Stimulated activated CD8-positive, alpha-beta memory T cell treated with anti-CD3 and anti-CD28 coated beads, Interleukin-2, amount 100 ng/mL, for 48 hours (primary cell): ENCODE measurements around the gene PRICKLE4.
"Not testable (repeated sequence)": the region's sequence is repeated elsewhere in the genome, so short reads cannot be mapped to it uniquely, and the experiment has no call there.

ENCODE experiments used
- DNase-seq, 2 donors: peaks; one replicate each; pipeline ENCODE4 v3.0.0-alpha.2; 2020; ENCODE audit warnings: low read depth in 2 of 2

The PRICKLE4 gene

DNA sequence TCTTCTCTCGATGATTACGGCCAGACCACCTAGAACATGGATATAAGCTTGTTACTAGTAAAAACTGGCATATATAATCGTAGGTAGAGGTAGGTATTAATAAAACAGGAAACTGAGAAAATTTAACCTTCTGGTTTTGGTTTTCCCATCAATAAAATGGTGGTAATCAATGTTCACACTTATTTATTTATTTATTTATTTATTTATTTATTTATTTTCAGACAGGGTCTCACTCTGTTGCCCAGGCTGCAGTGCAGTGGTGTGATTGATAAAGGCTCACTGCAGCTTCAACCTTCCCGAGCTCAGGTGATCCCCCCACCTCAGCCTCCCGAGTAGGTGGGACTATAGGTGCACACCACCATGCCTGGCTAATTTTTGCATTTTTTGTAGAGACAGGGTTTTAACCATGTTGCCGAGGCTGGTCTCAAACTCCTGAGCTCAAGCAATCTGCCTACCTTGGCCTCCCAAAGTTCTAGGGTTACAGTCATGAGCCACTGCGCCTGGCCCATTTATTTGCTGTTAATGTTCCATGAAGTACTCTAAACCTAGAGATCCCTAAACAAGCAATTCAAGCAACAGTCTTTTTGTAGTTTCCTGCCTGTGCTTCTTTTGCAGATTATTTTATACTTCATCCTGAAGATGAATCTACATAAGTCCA lies 18.4 kb downstream of the PRICKLE4 start:
- DNase-seq: no peak

DNA sequence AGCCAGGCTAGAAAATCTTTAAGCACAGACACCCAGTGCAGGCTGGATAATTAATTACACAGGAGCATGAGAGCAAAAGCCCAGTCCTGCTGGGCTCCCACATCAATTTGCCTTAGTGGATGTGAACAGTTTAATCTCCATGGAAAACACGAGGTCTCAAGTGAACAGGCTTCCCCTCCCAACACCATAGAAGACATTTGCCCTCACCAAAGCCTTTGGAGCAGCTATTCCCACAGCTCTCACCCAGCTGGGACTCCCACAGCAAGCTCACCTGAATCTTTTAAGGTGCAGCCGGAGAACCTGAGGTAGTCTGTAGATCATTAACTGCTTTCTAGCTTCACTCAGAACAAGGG lies 19.0 kb downstream of the PRICKLE4 start:
- no peak for DNase-seq

DNA sequence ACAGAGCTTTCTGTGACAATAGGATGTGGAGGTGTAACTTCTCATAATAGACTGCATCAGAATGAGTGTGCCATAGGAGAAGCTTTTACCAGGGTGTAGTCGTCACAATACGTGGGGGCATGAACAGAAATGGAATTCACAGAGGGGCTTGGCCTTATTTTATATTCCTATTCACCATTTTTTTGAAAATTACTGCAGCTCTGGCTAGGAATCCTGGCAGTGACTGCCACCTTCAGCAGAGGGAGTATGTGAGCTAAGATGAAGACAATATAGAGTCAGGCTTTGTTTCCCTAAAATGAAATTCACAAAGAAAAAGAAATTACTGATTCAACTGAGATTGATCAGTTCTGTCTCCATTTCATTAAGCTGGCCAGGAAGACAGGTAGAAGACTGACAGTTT lies 20.8 kb downstream of the PRICKLE4 start:
- no peak for DNase-seq

DNA sequence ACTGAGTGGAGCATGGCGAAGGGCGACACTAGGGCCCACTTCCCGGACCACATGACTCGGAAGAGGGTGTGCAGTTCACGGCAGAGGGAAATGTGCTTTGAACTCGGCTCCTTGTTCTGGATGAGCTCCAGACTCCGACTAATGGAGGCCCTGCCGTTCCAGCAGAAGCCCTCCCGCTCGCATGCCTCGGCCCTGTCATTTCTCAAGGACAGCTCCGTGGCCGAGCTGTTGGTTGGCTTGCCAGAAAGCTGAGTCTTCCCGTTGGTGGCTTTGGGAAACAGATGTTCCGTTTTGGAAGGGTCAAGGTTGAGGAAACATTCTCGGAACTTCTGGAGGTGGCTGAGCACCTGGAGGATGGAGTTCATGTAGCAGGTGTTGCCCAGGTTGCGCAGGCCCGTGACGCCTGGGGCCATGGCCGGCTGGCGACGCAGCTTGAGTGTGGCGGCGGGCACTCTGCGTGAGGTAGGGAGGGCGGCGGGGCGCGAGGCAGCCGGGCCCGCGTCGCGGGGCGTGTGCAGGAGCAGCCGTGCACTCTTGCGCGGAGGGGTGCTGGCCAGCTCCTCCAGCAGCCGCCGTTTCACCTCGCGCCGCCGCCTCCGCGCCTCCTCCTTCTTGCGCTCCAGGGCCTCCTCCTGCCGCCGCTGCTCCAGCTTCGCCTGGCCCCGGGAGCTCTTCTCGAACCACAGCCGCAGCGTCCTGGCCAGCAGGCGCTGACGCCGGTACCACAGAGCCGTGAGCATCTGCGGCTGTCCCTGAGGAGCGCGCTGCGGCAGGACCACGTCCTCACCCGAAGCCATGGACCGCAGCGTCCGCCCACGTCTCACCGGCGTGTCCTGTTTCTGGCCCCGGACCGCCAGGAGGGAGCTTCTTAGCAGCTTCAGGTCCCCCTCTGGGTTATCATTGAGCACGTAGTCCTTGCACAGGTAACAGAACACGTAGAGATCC lies 25.5 kb downstream of the PRICKLE4 start:
- no peak for DNase-seq

DNA sequence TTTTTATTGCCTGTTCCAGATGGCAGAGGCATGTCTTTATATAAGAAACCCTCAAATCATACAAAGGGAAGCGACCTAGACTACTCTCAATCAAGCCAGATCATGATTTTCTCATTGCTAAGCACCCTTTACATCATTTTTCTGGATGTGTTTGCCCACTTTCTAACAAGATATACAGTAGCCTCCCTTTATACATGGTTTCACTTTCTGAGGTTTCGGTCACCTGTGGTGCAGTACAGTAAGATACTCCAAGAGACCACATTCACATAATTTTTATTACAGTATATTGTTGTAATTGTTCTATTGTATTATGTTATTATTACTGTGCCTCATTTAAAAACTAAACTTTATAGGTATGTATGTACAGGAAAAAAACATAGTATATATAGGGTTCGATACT lies 30.5 kb downstream of the PRICKLE4 start:
- no peak for DNase-seq

DNA sequence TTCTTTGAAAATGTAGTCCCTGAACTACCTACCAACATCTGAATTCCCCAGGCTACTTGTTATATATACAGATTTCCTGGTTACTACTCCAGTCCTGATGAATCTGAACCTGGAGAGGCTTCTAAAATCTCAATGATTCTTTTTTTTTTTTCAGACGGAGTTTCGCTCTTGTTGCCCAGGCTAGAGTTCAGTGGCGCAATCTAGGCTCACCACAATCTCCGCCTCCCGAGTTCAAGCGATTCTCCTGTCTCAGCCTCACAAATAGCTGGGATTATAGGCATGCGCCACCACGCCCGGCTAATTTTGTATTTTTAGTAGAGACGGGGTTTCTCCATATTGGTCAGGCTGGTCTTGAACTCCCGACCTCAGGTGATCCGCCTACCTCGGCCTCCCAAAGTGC lies 31.4 kb downstream of the PRICKLE4 start:
- DNase-seq: not testable (repeated sequence)

DNA sequence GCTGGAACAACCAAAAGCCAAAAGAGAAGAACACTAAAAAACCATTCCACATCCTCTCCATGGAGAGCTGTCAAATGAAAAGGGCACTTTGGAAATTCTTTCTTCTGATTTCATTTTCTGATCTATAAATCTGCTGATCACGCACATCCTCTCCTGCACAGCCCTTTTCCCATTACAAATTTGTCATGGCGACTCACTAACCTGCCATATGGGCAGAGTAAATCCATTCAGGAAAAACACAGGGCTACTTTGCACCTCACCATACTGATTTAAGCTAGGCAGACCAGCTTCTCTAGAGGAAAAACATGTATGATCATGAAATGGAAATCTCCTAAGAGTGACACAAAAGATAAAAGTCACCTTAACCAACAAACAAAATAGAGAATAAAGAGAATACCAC lies 32.9 kb downstream of the PRICKLE4 start:
- no peak for DNase-seq

DNA sequence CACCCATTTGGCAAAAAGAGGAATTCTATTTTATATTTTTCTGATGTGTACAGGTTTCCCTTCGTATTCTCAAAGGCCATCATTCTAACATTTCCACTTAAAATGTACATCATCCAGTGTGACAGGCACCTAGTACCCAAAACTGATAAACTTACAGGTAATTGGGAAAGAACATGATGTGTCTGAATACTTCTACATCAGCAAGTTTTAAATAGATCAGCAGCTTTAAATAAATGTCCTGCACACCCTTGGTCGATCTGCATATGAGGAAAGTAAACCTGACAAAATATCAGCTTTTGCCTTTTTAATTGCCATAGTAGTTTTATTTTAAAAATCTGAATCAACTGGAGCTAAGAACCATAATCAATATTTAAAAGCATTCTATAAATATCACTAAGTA lies 33.4 kb downstream of the PRICKLE4 start:
- DNase-seq: no peak

DNA sequence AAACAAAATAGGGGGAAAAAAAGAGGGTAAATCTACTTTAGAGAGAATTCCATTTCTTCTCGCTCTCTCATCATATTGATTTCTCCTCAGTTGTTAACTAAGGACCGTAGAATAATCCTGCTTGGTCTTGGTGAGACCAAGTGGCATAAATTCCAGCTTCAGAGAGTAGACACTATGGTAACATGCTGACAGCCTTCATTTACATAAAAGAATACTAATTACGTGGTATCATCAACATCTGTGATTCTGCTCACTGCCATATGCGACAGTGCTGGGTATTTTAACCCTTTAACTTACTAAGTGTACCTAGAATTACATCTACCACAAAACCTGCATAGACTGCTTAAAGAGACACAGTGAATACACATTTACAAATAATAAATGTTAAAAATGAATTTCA lies 34.0 kb downstream of the PRICKLE4 start:
- DNase-seq: no peak

DNA sequence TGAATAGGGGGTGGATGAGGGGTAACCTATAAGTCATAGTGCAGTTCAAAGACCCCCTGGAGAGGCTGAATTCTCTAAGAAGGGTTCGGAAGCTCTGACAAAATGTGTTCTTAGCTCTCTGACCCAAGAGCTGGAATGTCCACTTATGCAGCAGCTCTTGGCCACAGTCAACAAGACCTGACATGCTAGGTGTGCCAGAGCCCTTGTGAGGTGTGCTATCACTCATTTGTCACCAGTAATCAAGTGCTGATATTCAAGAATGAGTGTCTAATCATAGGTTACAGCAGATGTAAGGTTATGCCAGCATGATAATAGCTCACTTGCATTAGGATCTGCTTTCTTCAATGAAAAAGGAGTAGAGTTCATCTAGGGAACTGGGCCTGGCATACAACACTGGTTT lies 35.0 kb downstream of the PRICKLE4 start:
- no peak for DNase-seq

DNA sequence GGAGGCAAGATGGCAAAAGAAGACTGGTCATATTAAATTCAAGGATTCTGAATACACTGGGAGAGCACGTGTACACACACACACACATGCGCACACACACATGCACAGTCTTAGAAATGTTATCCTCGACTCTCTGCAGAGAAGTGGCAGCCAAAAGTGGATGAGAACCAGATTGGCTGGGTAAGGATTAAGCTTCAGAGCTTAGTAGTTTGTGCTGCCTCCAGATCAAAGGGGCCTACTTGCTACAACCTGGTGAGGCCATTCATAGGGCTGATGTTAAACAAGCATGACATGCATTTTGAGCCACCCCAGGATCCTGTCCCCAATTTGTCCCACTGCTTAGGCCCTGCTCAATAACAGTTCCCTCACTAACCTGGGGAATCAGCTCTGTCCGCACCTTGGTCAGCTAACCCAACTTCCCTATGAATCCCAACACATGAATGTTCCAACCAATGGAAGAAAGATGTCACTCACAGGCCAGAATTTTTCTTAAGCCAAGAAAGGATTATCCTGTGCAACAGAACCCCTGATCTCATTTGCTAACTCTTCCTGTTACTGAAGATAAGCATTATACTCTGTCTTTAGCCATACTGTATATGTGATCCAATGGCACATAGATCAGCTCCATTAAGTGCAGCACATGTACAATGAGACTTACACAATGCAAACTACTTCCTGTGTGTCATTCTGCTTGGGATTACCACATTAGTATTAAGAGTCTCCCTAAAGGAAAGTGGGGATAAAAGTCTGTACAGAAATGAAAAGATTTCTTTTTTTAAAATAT lies 37.9 kb downstream of the PRICKLE4 start:
- no peak for DNase-seq

DNA sequence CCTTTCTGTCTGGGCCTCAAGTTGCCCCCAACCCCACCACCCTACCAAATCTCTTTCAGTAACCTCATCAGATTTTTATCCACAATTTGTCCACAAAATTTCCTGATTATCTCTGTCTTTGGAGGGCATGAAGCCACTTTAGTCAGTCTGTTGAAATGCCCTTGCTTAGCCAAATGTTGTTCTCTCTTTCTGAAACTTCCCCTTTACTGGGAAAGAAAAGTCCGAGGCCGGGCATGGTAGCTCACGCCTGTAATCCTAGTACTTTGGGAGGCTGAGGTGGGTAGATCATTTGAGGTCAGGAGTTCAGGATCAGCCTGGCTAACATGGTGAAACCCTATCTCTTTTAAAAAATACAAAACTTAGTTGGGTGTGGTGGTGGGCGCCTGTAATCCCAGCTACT lies 40.7 kb downstream of the PRICKLE4 start:
- DNase-seq: no peak

DNA sequence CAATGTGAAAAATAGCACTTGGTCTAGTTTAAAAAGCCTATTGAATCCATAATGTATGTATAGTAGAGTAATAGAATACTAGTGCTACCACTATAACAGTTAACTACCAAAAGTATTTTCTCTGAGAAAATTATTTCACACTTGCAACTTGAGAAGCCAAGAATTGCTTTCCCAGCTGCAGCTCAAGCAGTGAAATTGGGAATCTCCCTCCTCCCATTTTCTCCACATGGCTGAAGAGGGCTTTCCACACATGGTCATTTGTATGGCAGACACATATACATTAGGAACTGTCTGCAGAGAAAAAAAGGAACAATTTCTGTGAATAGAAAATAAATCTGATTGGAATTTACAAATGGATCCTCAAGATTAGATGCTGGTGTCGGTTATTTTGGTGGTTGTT lies 41.4 kb downstream of the PRICKLE4 start:
- DNase-seq: no peak

DNA sequence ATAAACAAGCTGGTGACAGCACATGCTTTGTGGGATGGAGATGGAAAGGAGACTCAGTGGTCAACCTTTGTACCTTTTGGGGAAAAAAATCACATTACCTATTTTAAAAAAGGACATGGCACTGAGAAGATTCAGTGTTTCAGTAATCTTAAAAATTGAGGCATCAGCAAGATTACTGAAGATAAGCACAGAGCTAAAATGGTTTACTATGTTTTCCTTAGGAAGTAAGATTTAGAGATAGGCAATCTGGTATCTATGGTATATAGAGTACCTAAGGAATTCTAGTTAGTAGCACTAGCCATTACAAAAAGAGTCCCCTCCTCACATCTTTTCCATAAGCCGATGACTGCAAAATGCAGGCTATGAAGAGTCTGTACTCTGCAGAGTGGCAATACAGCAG lies 42.6 kb downstream of the PRICKLE4 start:
- DNase-seq: no peak

DNA sequence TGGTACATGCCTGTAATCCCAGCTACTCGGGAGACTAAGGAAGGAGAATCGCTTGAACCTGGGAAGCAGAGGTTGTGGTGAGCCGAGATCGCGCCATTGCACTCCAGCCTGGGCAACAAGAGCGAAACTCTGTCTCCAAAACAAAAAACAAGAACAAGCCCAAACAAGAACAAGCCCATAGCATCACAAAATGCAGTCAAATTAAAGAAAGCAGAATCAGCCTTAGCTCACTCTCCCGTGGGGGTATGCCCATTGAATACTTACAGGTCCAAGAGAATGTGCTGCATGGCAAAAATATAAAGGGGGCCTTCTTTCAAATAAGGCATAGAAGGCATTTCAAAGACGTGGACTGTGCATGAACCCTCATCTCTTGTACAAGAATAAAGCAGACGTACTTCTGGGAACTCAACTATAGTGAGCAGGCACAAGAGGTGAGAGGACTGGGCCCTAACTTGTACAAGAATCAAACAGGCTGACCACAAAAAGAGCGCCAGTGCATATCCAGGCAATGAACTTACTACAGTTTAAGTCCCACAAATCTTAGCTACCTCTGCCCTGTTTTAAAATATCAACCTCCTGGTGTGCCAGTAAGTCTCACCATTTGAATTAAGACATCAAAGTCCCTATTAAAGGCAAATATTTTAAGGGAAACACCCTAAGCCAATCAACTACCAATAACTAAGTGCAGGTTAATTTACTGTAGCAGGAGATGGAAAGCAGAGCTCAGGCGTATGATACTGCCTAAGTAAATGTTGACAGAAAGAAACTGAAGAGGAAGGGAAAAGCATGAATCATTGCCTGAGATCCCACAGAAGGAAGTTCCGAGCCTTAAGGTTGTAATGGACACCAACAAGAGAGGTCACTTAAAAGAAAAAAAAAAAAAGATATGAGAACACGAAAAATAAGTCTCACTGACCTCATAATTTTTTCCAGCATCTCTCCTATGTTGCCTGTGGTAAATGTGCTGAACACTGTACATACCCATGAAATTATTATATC lies 44.3 kb downstream of the PRICKLE4 start:
- no peak for DNase-seq

DNA sequence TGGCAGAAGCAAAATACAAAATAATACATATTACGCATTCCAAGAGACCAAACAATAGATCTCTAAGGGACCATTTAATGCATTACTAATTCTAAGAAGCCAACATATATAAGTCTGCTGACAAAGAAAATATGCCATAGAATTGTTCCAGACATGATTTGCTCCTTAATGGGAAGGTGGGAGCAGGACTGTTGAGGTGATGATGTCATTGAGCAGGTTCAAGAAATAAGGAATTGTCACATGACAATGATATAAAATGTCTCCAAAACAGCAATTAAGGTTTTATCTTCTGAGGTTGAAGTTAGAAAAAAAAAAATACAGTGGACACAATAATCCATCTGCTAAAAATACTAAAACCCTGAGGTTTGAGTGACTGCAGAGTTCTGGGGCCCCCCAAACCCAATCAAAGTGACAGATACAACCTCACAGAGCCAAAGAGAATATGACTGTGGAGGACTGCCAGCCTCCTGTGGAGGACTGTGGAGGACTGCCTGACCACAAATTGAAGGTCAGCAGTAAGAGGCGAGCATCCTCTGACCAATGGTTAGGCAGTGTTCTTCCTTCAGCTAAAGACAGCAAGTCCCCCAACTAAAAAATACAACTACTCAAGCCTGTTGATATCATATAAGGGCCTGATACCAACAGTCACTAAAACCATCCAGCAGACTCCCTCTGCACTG lies 45.9 kb downstream of the PRICKLE4 start:
- no peak for DNase-seq

DNA sequence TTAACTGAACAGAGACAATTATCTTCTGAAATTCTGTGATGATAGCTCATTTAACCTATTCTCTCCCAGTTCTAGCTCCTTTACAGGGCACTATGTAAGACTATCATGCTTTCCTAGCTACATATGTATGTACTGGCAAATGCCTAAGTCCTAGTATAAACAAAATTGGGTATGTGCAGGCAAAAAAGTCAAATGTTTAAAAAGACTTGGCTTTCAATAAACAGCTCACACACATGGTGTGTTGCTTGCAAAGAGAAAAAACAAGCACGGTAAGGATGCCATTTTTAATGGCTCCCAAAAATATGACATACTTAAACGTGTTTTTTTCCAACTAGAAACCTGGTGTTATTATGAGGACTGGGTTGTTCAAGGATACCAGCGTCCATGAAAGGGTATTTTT lies 51.7 kb downstream of the PRICKLE4 start:
- no peak for DNase-seq

DNA sequence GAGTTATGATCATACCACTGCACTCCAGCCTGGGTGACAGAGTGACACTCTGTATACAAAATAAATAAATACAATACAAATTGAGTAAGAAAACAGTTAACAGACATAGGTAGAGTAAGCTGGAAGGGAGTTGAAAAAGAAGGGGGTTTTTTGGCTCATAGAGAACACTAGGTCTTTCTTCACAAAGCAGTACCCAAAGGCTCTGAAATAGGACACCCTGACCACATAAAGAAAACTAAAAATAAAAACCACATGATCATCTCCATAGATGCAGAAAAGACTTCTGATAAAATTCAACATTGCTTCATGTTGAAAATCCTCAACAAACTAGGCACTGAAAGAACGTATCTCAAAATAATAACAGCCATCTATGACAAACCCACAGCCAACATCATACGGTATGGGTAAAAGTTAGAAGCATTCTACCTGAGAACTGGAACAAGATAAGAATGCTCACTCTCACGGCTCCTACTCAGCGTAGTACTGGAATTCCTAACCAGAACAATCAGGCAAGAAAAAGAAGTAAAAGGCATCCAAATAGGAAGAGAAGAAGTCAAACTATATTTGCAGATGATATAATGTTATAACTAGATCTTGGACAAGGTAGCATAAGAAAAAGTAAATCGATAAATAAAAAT lies 55.6 kb downstream of the PRICKLE4 start:
- DNase-seq: no peak

DNA sequence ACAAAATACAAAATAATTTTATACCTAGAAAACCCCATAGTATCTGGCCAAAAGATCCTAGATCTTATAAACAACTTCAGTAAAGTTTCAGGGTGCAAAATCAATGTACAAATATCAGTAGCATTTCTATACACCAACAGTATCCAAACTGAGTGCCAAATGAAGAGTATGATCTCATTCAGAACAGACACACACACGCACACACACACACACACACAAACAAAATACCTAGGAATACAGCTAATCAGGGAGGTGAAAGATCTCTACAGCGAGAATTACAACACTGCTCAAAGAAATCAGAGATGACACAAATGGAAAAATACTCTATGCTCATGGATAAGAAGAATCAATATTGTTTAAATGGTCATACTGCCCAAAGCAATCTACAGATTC lies 56.1 kb downstream of the PRICKLE4 start:
- DNase-seq: no peak
